ENCODE data around the gene MYOG.

DNA sequence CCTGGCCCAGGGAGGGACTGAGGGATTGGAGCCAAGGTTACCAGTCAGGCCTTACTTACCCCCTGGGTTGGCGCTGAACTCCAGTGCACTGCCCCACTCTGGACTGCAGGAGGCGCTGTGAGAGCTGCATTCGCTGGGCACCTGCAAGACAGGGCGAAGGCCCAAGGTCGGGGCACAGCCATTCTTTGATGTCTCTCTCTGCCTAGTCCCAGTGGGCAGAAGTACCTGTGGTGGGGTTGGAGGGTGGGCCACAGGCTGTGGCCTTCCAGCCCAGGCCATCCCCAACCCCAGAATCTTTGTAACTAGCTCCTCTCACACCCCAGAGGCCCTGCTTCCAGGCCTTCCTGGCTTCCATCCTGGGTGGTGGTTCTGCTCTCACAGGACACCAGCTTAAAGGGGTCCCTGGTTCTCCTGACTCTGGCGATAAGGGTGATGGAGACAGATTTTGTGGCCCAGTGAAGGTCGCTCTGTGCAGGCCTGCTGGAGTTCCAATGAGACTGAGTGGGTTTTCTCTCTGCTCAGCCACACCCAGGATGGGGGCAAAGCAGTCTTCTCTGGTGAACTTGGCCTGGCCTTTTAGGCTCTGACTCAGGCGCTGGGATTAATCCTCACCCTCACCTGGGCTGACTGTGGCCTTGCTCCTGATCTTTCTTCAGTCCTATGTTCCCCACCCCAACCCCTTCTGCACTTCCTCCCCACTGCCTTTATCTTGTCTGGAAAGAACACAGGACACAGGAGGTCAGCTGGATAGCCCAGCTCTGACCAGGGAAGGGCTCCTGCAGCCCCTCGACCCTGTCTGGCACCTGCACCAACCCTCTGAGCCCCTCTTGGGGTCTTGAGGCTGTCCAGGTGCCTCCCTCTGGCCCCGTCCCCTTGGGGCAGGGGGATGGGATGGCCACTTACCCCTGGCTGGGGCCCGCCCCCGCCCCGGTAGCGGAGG is 954 bp downstream of the MYOG start:
- TF ChIP-seq, protein P1, sequence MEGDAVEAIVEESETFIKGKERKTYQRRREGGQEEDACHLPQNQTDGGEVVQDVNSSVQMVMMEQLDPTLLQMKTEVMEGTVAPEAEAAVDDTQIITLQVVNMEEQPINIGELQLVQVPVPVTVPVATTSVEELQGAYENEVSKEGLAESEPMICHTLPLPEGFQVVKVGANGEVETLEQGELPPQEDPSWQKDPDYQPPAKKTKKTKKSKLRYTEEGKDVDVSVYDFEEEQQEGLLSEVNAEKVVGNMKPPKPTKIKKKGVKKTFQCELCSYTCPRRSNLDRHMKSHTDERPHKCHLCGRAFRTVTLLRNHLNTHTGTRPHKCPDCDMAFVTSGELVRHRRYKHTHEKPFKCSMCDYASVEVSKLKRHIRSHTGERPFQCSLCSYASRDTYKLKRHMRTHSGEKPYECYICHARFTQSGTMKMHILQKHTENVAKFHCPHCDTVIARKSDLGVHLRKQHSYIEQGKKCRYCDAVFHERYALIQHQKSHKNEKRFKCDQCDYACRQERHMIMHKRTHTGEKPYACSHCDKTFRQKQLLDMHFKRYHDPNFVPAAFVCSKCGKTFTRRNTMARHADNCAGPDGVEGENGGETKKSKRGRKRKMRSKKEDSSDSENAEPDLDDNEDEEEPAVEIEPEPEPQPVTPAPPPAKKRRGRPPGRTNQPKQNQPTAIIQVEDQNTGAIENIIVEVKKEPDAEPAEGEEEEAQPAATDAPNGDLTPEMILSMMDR (IDR thresholded peaks at IDR 0.05): peak in 4 of 6 experiments; percentile 15 to 27 (median 20)
- TF ChIP-seq POLR2A (IDR thresholded peaks at IDR 0.05): no peak
